ENCODE measurements around the gene ZNF181. TPM values are rescaled to one million over a fixed set of nuclear protein-coding genes. Genes with fewer than 3 reads are reported as not detected.

Gene ZNF181
- total RNA-seq, 1 experiment from 2014 or later, result 8.1 TPM

- no peak for DNase-seq (ENCODE audit: unreplicated experiment)
- Mint-ChIP-seq H3K4me1 (ENCODE audit: insufficient read depth, unreplicated experiment) (peaks cover 5% of the 10 kb centered on the region), H3K9me3 (ENCODE audit: unreplicated experiment) (peaks cover 32% of the 10 kb centered on the region), H3K36me3 (ENCODE audit: insufficient read depth, unreplicated experiment) (peaks cover 13% of the 10 kb centered on the region), H3K4me3 (ENCODE audit: unreplicated experiment) (no peak overlapping the region), H3K27me3 (ENCODE audit: insufficient read depth, unreplicated experiment) (no peaks in the 10 kb centered on the region), H3K27ac (ENCODE audit: low read depth, unreplicated experiment) (no peak overlapping the region)
- intact Hi-C loops (cut with micrococcal nuclease), result no loop called here
- CTCF ChIA-PET, result interaction anchor here (0.6 to 0.7 kb wide), 2 partner anchors 157 to 1269 kb away, joined by 3 read pairs; no protein-coding TSS in a partner anchor
- POLR2A ChIA-PET, result no interaction called here
- TF ChIP-seq, protein P1, sequence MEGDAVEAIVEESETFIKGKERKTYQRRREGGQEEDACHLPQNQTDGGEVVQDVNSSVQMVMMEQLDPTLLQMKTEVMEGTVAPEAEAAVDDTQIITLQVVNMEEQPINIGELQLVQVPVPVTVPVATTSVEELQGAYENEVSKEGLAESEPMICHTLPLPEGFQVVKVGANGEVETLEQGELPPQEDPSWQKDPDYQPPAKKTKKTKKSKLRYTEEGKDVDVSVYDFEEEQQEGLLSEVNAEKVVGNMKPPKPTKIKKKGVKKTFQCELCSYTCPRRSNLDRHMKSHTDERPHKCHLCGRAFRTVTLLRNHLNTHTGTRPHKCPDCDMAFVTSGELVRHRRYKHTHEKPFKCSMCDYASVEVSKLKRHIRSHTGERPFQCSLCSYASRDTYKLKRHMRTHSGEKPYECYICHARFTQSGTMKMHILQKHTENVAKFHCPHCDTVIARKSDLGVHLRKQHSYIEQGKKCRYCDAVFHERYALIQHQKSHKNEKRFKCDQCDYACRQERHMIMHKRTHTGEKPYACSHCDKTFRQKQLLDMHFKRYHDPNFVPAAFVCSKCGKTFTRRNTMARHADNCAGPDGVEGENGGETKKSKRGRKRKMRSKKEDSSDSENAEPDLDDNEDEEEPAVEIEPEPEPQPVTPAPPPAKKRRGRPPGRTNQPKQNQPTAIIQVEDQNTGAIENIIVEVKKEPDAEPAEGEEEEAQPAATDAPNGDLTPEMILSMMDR (IDR thresholded peaks at IDR 0.05; ENCODE audit: unreplicated experiment), result no peak
- no TSS peak for BruUV-seq (replicated peaks)
Measured at GRCh38 chr19:34688592-34688991, 45.5 kb upstream of the ZNF181 start.

DNA sequence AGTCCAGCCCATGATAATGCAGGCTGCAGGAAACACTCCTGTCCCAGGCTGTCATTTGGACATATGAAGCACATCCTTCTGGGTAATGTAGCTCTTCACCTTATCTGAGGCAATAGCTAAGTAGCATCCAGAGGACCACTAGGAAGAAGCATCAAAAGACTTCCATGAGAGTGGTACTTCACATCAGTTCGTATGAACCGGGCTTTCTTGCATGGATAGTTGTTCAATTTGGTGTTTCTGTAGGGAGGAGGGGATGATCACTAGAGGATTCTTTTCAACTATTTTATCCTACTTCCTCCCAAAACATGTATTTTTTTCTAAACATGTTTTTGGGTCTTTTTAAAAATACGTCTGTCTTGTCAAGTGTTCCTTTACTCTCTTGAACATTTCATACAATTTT, 43.7 kb upstream of the ZNF181 start:
- intact Hi-C loops (cut with micrococcal nuclease), result no loop called here
- ChIA-PET POLR2A (no interaction called here), CTCF (no interaction called here)
- Mint-ChIP-seq H3K36me3 (ENCODE audit: insufficient read depth, unreplicated experiment) (peaks cover 4% of the 10 kb centered on the region), H3K4me3 (ENCODE audit: unreplicated experiment) (no peak overlapping the region), H3K27ac (ENCODE audit: low read depth, unreplicated experiment) (no peak overlapping the region), H3K4me1 (ENCODE audit: insufficient read depth, unreplicated experiment) (peaks cover 5% of the 10 kb centered on the region), H3K9me3 (ENCODE audit: unreplicated experiment) (peaks cover 36% of the 10 kb centered on the region), H3K27me3 (ENCODE audit: insufficient read depth, unreplicated experiment) (no peaks in the 10 kb centered on the region)
- TF ChIP-seq, protein P1 (IDR thresholded peaks at IDR 0.05; ENCODE audit: unreplicated experiment), result no peak
- no TSS peak for BruUV-seq (replicated peaks)
- DNase-seq (ENCODE audit: unreplicated experiment), result no peak

DNA sequence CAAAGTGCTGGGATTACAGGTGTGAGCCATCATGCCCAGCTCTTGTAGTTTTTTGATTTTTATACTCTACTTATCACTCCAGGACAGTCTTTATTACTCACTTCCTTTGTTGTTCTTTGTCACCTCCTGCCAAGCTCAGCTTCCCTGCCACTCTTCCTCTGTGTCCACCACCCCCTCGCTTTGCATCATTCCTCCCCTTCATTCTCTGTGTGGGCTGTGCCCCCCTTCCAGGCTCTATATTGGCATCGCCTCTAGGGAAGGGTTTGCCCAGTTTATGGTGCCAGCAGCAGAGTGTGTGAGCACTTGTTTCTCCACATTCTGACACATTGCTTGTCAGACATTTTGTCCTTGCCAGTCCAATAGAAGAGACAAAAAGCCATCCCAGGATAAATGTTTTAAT, 41.5 kb upstream of the ZNF181 start:
- H3K4me1 Mint-ChIP-seq (ENCODE audit: insufficient read depth, unreplicated experiment), result peaks cover 5% of the 10 kb centered on the region
- TF ChIP-seq, protein P1 (IDR thresholded peaks at IDR 0.05; ENCODE audit: unreplicated experiment), result no peak
- H3K27me3 Mint-ChIP-seq (ENCODE audit: insufficient read depth, unreplicated experiment), result no peaks in the 10 kb centered on the region
- DNase-seq (ENCODE audit: unreplicated experiment), result no peak
- peaks cover 4% of the 10 kb centered on the region for H3K36me3 Mint-ChIP-seq (ENCODE audit: insufficient read depth, unreplicated experiment)
- no peak overlapping the region for H3K4me3 Mint-ChIP-seq (ENCODE audit: unreplicated experiment)
- intact Hi-C loops (cut with micrococcal nuclease), result no loop called here
- no TSS peak for BruUV-seq (replicated peaks)
- H3K27ac Mint-ChIP-seq (ENCODE audit: low read depth, unreplicated experiment), result no peak overlapping the region
- ChIA-PET CTCF (no interaction called here), POLR2A (no interaction called here)
- peaks cover 29% of the 10 kb centered on the region for H3K9me3 Mint-ChIP-seq (ENCODE audit: unreplicated experiment)

DNA sequence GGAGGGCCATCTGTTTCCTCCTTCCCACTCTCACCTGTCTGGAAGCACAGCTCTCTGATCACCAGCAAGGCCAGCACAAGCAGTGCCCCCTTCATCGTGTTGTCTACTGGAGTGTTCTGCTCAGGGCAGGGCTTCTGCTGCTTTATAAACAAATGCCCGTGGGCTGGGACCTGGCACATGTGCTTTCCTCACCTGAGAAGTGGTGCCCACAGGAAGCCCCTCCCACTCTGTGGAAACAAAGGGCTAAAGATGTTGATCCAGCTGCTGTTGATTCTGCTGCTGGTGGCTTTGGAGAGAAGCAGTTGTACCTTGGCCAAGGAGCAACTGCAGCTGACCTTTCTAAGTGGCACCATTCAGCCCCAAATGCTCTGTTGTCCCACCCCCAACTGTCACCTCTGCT, 26.4 kb upstream of the ZNF181 start:
- BruUV-seq (replicated peaks), result no TSS peak
- no peak for DNase-seq (ENCODE audit: unreplicated experiment)
- Mint-ChIP-seq H3K9me3 (ENCODE audit: unreplicated experiment) (peaks cover 6% of the 10 kb centered on the region), H3K27ac (ENCODE audit: low read depth, unreplicated experiment) (no peak overlapping the region), H3K36me3 (ENCODE audit: insufficient read depth, unreplicated experiment) (no peaks in the 10 kb centered on the region), H3K27me3 (ENCODE audit: insufficient read depth, unreplicated experiment) (no peaks in the 10 kb centered on the region), H3K4me1 (ENCODE audit: insufficient read depth, unreplicated experiment) (peaks cover 4% of the 10 kb centered on the region), H3K4me3 (ENCODE audit: unreplicated experiment) (no peak overlapping the region)
- TF ChIP-seq, protein P1 (IDR thresholded peaks at IDR 0.05; ENCODE audit: unreplicated experiment), result no peak
- POLR2A ChIA-PET, result no interaction called here
- intact Hi-C loops (cut with micrococcal nuclease), result no loop called here
- CTCF ChIA-PET, result interaction anchor here (1.0 kb wide), 1 partner anchor 64 kb away, joined by 3 read pairs; no protein-coding TSS in a partner anchor

Measured in MCF 10A (cell line).